ENCODE measurements around the gene KANSL1. TPM values are rescaled to one million over a fixed set of nuclear protein-coding genes. Genes with fewer than 3 reads are reported as not detected.

Gene KANSL1
- total RNA-seq, 1 donor from 2014 or later, result 191 TPM

GRCh38 chr17:46036491-46036890 lies 156.7 kb downstream of the KANSL1 start:
- Mint-ChIP-seq H3K36me3 (ENCODE audit: unreplicated experiment) (peaks cover 10% of the 10 kb centered on the region), H3K9me3 (ENCODE audit: unreplicated experiment) (peaks cover 17% of the 10 kb centered on the region), H3K4me1 (ENCODE audit: low read depth, unreplicated experiment) (peaks cover 2% of the 10 kb centered on the region), H3K4me3 (ENCODE audit: unreplicated experiment) (no peak overlapping the region), H3K27me3 (ENCODE audit: unreplicated experiment) (peaks cover 2% of the 10 kb centered on the region), H3K27ac (ENCODE audit: unreplicated experiment) (no peak overlapping the region)
- TF ChIP-seq, protein P1, sequence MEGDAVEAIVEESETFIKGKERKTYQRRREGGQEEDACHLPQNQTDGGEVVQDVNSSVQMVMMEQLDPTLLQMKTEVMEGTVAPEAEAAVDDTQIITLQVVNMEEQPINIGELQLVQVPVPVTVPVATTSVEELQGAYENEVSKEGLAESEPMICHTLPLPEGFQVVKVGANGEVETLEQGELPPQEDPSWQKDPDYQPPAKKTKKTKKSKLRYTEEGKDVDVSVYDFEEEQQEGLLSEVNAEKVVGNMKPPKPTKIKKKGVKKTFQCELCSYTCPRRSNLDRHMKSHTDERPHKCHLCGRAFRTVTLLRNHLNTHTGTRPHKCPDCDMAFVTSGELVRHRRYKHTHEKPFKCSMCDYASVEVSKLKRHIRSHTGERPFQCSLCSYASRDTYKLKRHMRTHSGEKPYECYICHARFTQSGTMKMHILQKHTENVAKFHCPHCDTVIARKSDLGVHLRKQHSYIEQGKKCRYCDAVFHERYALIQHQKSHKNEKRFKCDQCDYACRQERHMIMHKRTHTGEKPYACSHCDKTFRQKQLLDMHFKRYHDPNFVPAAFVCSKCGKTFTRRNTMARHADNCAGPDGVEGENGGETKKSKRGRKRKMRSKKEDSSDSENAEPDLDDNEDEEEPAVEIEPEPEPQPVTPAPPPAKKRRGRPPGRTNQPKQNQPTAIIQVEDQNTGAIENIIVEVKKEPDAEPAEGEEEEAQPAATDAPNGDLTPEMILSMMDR (IDR thresholded peaks at IDR 0.05; ENCODE audit: partially characterized antibody, unreplicated experiment), result no peak
- no peak for DNase-seq

- Mint-ChIP-seq H3K27ac (ENCODE audit: unreplicated experiment) (no peak overlapping the region), H3K27me3 (ENCODE audit: unreplicated experiment) (peaks cover 6% of the 10 kb centered on the region), H3K4me1 (ENCODE audit: low read depth, unreplicated experiment) (peaks cover 10% of the 10 kb centered on the region), H3K36me3 (ENCODE audit: unreplicated experiment) (peaks cover 10% of the 10 kb centered on the region), H3K9me3 (ENCODE audit: unreplicated experiment) (peaks cover 18% of the 10 kb centered on the region), H3K4me3 (ENCODE audit: unreplicated experiment) (no peak overlapping the region)
- TF ChIP-seq, protein P1 (IDR thresholded peaks at IDR 0.05; ENCODE audit: partially characterized antibody, unreplicated experiment), result no peak
- no peak for DNase-seq
Measured at GRCh38 chr17:46035112-46035818, 158.0 kb downstream of the KANSL1 start.

DNA sequence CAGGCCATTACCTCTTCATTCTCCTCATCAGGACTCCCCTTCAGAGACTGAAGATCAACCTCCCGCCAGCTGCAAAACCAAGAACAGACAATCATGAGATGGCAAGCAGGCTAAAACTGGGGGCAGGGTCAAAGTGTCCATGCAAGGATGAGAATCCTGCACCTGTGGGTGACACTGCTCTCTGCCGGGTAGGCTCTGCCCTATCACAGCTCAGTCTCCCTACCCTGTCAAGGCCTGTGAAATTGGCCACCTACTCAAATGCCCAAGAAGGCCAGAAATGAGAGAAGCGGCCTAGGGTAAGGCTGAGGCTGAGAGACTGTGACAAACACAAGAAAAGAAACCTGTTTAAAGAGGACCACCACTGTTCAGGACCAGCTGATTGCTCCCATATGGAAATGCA lies 159.8 kb downstream of the KANSL1 start:
- H3K27me3 Mint-ChIP-seq (ENCODE audit: unreplicated experiment), result peaks cover 8% of the 10 kb centered on the region
- H3K9me3 Mint-ChIP-seq (ENCODE audit: unreplicated experiment), result peaks cover 26% of the 10 kb centered on the region

GRCh38 chr17:46032909-46033308 lies 160.3 kb downstream of the KANSL1 start:
- H3K4me3 Mint-ChIP-seq (ENCODE audit: unreplicated experiment), result no peak overlapping the region
- DNase-seq, result no peak
- H3K9me3 Mint-ChIP-seq (ENCODE audit: unreplicated experiment), result peaks cover 21% of the 10 kb centered on the region
- H3K27ac Mint-ChIP-seq (ENCODE audit: unreplicated experiment), result peak overlapping the region; percentile 52
- peaks cover 10% of the 10 kb centered on the region for H3K27me3 Mint-ChIP-seq (ENCODE audit: unreplicated experiment)
- TF ChIP-seq, protein P1 (IDR thresholded peaks at IDR 0.05; ENCODE audit: partially characterized antibody, unreplicated experiment), result no peak
- peaks cover 4% of the 10 kb centered on the region for H3K36me3 Mint-ChIP-seq (ENCODE audit: unreplicated experiment)
- H3K4me1 Mint-ChIP-seq (ENCODE audit: low read depth, unreplicated experiment), result peaks cover 26% of the 10 kb centered on the region

More for the DNA sequence above, 159.8 kb downstream of the KANSL1 start:
- Mint-ChIP-seq H3K27ac (ENCODE audit: unreplicated experiment) (no peak overlapping the region), H3K4me1 (ENCODE audit: low read depth, unreplicated experiment) (peaks cover 21% of the 10 kb centered on the region), H3K4me3 (ENCODE audit: unreplicated experiment) (no peak overlapping the region), H3K36me3 (ENCODE audit: unreplicated experiment) (peaks cover 9% of the 10 kb centered on the region)
- TF ChIP-seq, protein P1 (IDR thresholded peaks at IDR 0.05; ENCODE audit: partially characterized antibody, unreplicated experiment), result no peak
- no peak for DNase-seq

DNA sequence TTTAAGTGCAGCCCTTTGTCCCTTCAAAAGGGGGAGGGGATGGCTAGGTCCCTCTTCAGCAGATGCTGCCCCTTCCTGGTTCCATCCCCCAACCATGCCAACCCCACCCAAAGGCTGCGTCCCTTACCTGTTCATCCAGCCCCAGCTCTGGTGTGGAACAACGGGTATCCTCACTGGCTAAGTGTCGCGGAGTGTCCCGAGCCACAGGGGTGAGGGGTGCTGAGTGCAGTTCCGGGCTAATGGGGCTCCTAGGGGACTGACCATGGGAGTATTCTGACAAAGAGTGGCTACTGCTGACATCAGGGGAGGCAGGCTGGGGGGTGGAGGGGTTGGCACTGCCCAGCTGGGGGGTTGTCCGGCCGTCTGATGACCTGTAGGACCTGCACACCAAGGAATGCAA lies 161.3 kb downstream of the KANSL1 start:
- H3K27me3 Mint-ChIP-seq (ENCODE audit: unreplicated experiment), result peaks cover 13% of the 10 kb centered on the region
- no peak overlapping the region for H3K4me3 Mint-ChIP-seq (ENCODE audit: unreplicated experiment)
- peaks cover 35% of the 10 kb centered on the region for H3K4me1 Mint-ChIP-seq (ENCODE audit: low read depth, unreplicated experiment)
- TF ChIP-seq, protein P1 (IDR thresholded peaks at IDR 0.05; ENCODE audit: partially characterized antibody, unreplicated experiment), result no peak
- peaks cover 24% of the 10 kb centered on the region for H3K9me3 Mint-ChIP-seq (ENCODE audit: unreplicated experiment)
- DNase-seq, result no peak
- H3K27ac Mint-ChIP-seq (ENCODE audit: unreplicated experiment), result peak overlapping the region; percentile 38
- H3K36me3 Mint-ChIP-seq (ENCODE audit: unreplicated experiment), result peaks cover 3% of the 10 kb centered on the region
